Neutrophil (primary cell): ENCODE measurements around the gene PCBP2.
A peak's percentile ranks its signal among the peaks of the same experiment; 100 is the strongest.

Experiments used
- H3K27ac ChIP-seq: fragments of 200-600 bp; sonication (generic); 2 replicates; pipeline ENCODE4 v1.5.1; 2016; ENCODE audit warnings: mild to moderate bottlenecking, moderate library complexity
- H3K27me3 ChIP-seq: fragments of 200-600 bp; sonication (generic); 2 replicates; pipeline ENCODE4 v1.6.0; 2016; ENCODE audit warnings: mild to moderate bottlenecking
- H3K36me3 ChIP-seq: fragments of 200-600 bp; sonication (generic); 2 replicates; pipeline ENCODE4 v1.5.1; 2017
- H3K4me1 ChIP-seq, 2 experiments: fragments of 200-600 bp in 1 of 2; sonication (generic) in 1 of 2; 1 replicate in 1 of 2; 2 replicates in 1 of 2; pipeline versions ENCODE4 v1.5.1 to v1.6.1; 2013 to 2016; ENCODE audit warnings: low read depth in 1 of 2, low read length in 1 of 2, mild to moderate bottlenecking in 1 of 2, moderate library complexity in 1 of 2; ENCODE audit not compliant: control insufficient read depth in 1 of 2, insufficient read depth in 1 of 2
- H3K4me3 ChIP-seq, 2 experiments: fragments of 200-600 bp in 1 of 2; sonication (generic) in 1 of 2; 1 replicate in 1 of 2; 2 replicates in 1 of 2; pipeline ENCODE4 v1.5.1; 2013 to 2016; ENCODE audit warnings: low read depth in 1 of 2, low read length in 1 of 2, mild to moderate bottlenecking in 1 of 2, moderate library complexity in 1 of 2
- H3K9me3 ChIP-seq: fragments of 200-600 bp; sonication (generic); 2 replicates; pipeline ENCODE4 v1.5.1; 2016
- TF ChIP-seq, protein P1 (sequence below): fragments of 200-600 bp; sonication (generic); IDR thresholded peaks from 2 replicates; pipeline ENCODE4 v1.5.1; 2016; ENCODE audit warnings: antibody characterized with exemption

Gene PCBP2

DNA sequence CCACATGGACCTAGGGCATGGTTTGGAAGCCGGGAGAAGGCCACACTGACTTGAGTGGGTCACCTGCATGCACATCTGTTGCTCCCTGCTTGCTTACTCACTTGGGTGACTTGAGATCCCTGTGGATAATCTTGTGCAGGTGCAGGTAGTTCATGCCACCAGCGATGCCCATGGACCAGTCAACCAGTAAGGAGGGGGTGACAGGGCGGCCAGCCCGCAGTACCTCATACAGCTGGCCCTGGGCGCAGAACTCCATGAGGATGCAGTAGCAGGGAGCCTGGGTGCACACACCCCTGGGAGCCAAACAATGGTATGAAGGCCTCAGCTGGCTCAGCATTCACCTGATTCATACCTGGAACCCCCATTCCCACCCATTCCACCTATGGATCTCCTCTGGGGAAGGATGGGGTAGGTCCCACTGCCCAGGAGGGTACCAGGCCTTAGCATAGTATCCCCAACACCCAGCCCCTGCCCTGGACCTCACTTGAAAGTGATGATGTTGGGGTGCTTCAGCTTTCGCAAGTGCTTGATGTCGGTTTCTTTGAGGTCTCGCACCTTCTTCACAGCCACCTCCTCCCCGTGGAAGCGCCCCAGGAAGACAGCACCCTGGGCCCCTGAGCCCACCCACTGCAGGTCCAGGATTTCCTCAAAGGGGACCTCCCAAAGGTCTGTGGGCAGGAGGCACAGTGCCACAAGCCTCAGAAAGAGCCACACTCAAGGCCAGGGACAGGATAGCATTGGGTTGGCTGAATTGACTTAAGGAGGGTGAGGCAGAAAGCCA, 34.2 kb downstream of the PCBP2 start:
- TF ChIP-seq, protein P1, sequence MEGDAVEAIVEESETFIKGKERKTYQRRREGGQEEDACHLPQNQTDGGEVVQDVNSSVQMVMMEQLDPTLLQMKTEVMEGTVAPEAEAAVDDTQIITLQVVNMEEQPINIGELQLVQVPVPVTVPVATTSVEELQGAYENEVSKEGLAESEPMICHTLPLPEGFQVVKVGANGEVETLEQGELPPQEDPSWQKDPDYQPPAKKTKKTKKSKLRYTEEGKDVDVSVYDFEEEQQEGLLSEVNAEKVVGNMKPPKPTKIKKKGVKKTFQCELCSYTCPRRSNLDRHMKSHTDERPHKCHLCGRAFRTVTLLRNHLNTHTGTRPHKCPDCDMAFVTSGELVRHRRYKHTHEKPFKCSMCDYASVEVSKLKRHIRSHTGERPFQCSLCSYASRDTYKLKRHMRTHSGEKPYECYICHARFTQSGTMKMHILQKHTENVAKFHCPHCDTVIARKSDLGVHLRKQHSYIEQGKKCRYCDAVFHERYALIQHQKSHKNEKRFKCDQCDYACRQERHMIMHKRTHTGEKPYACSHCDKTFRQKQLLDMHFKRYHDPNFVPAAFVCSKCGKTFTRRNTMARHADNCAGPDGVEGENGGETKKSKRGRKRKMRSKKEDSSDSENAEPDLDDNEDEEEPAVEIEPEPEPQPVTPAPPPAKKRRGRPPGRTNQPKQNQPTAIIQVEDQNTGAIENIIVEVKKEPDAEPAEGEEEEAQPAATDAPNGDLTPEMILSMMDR: no peak
- H3K36me3 ChIP-seq: peaks cover 64% of the 10 kb centered on the region
- no peak overlapping the region for H3K27ac ChIP-seq

GRCh38 chr12:53486736-53487487, 35.0 kb downstream of the PCBP2 start:
- H3K4me1 ChIP-seq: no peaks in the 10 kb centered on the region
- H3K9me3 ChIP-seq: no peaks in the 10 kb centered on the region
- H3K4me3 ChIP-seq: no peak overlapping the region
- no peak overlapping the region for H3K27ac ChIP-seq
- no peaks in the 10 kb centered on the region for H3K27me3 ChIP-seq
- H3K36me3 ChIP-seq: peaks cover 56% of the 10 kb centered on the region
- TF ChIP-seq, protein P1: no peak

More for the DNA sequence above, 34.2 kb downstream of the PCBP2 start:
- H3K4me3 ChIP-seq: no peak overlapping the region
- H3K4me1 ChIP-seq: no peaks in the 10 kb centered on the region
- no peaks in the 10 kb centered on the region for H3K27me3 ChIP-seq
- no peaks in the 10 kb centered on the region for H3K9me3 ChIP-seq

DNA sequence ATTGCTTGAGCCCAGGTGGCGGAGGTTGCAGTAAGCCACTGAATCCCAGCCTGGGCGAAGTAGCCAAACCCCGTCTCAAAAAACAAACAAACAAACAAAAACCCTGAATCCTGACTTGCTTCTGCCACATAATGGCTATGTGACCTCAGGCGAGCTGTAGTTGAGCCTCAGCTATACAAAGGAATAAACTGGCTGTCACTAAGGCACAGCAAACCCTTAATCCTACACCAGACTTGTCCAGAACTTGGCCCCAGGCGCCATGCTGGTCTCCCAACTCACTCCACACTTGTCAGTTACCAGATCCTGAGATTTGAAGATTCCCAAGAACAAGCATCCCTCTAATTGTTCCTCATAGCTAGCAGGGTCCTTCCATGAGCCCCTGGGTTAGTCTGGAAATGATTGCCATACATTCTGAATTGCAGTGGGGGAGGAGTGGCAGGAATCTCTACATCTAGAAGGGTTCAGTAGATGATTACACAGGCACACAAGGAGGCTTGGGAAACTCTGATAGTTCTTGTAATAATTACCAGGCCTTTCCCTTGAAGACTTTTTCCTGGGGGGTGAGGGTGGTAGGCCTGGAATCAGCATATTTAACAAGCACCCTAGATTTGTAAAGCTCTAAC, 37.5 kb downstream of the PCBP2 start:
- TF ChIP-seq, protein P1: no peak
- peaks cover 32% of the 10 kb centered on the region for H3K36me3 ChIP-seq
- peaks cover 16 to 19% of the 10 kb centered on the region in 2 experiments for H3K4me1 ChIP-seq
- H3K27ac ChIP-seq: no peak overlapping the region
- no peak overlapping the region for H3K4me3 ChIP-seq
- H3K27me3 ChIP-seq: no peaks in the 10 kb centered on the region
- no peaks in the 10 kb centered on the region for H3K9me3 ChIP-seq

GRCh38 chr12:53492188-53492587, 40.3 kb downstream of the PCBP2 start:
- peaks cover 5% of the 10 kb centered on the region for H3K36me3 ChIP-seq
- TF ChIP-seq, protein P1: no peak
- peak overlapping the region; percentile 80 for H3K27ac ChIP-seq
- no peaks in the 10 kb centered on the region for H3K27me3 ChIP-seq
- H3K4me3 ChIP-seq: peak overlapping the region; percentile 63 to 82
- peaks cover 16 to 19% of the 10 kb centered on the region in 2 experiments for H3K4me1 ChIP-seq
- H3K9me3 ChIP-seq: no peaks in the 10 kb centered on the region

GRCh38 chr12:53492830-53493609, 41.1 kb downstream of the PCBP2 start:
- Histone ChIP-seq H3K9me3 (no peaks in the 10 kb centered on the region), H3K27ac (peak overlapping the region; percentile 80), H3K27me3 (no peaks in the 10 kb centered on the region), H3K4me3 (peak overlapping the region; percentile 63 to 82), H3K36me3 (no peaks in the 10 kb centered on the region), H3K4me1 (peaks cover 16 to 19% of the 10 kb centered on the region in 2 experiments)
- TF ChIP-seq, protein P1: peak; percentile 41
